Lung (tissue), 12 donors: Measurements from ENCODE around the gene MLLT1. TPM values are rescaled to one million over a fixed set of nuclear protein-coding genes. Genes with fewer than 3 reads are reported as not detected.
A peak's percentile ranks its signal among the peaks of the same experiment; 100 is the strongest.

ENCODE experiments used
- ATAC-seq: fragments of 200-7000 bp; cut with Tn5 transposase; one replicate; pipeline ENCODE4 v1.9.1; 2020; ENCODE audit warnings: moderate number of reproducible peaks; ENCODE audit not compliant: insufficient read depth, low FRiP score
- DNase-seq, 3 donors: peaks; one replicate each; pipeline ENCODE4 v3.0.0-alpha.2; 2013 to 2017
- H3K27ac ChIP-seq, 2 donors: one replicate each; pipeline ENCODE4 v1.5.1; 2013; ENCODE audit warnings: mild to moderate bottlenecking in 2 of 2, moderate library complexity in 2 of 2, control low read depth in 1 of 2, inconsistent platforms in 1 of 2, low read depth in 1 of 2, low read length in 1 of 2
- H3K27me3 ChIP-seq, 3 donors: one replicate each; pipeline ENCODE4 v1.5.1; 2013; ENCODE audit warnings: low read length in 2 of 3; ENCODE audit not compliant: control insufficient read depth in 3 of 3, insufficient read depth in 3 of 3
- H3K36me3 ChIP-seq, 4 donors: one replicate each; pipeline ENCODE4 v1.5.1; 2013; ENCODE audit warnings: low read length in 4 of 4, mild to moderate bottlenecking in 1 of 4, moderate library complexity in 1 of 4; ENCODE audit not compliant: control insufficient read depth in 4 of 4, insufficient read depth in 4 of 4
- H3K4me1 ChIP-seq, 5 donors: one replicate each; pipeline ENCODE4 v1.5.1; 2013; ENCODE audit warnings: low read length in 5 of 5, mild to moderate bottlenecking in 2 of 5, moderate library complexity in 1 of 5; ENCODE audit not compliant: control insufficient read depth in 5 of 5, insufficient read depth in 5 of 5
- H3K4me3 ChIP-seq: one replicate; pipeline ENCODE4 v1.5.1; 2013; ENCODE audit warnings: mild to moderate bottlenecking, control low read depth, moderate library complexity
- H3K9ac ChIP-seq, 2 donors: one replicate each; pipeline ENCODE4 v1.5.1; 2013; ENCODE audit warnings: low read length in 2 of 2, control low read depth in 1 of 2; ENCODE audit not compliant: insufficient read depth in 1 of 2
- H3K9me3 ChIP-seq, 4 donors: one replicate each; pipeline ENCODE4 v1.5.1; 2013; ENCODE audit warnings: low read length in 3 of 4, mild to moderate bottlenecking in 1 of 4, moderate library complexity in 1 of 4; ENCODE audit not compliant: control insufficient read depth in 4 of 4, insufficient read depth in 3 of 4
- WGBS, 2 donors: extraction: QIAGEN DNeasy Blood & Tissue Kit; methylation state at CpG; one replicate each; pipeline ENCODE4 v1.1.7; 2013; 5-methylcytosine and 5-hydroxymethylcytosine counted together
- polyA plus RNA-seq, 2 donors: library from polyadenylated mRNA; stranded (reverse); fragments of 200-250 nt; gene quantifications; one replicate each; pipeline ENCODE4 v1.2.1, GENCODE V29; 2013
- total RNA-seq, 2 donors: library from RNA; depleted of rRNA in 1 of 2; stranded (reverse); fragments of >200 nt in 1 of 2; gene quantifications; one replicate each; pipeline ENCODE4 v1.2.1, GENCODE V29; 2014 to 2021
- TF ChIP-seq, protein P1 (sequence below): IDR thresholded peaks from 2 replicates; pipeline ENCODE4 v1.5.1; 2012; ENCODE audit warnings: mild to moderate bottlenecking; ENCODE audit errors: control extremely low read depth, extremely low read depth
- donor health status: control.
- donor health status: control.
- donor health status: Bipolar disorder and iron deficiency.
- donor health status: healthy.
- donor health status: DM: yes; HTN: yes; CAD: no.

Gene MLLT1
- total and polyA plus RNA-seq, 4 donors: 24.8 to 120 (median 36.2) TPM

GRCh38 chr19:6212403-6213265 lies 67.1 kb downstream of the MLLT1 start:
- no peaks in the 10 kb centered on the region for H3K9me3 ChIP-seq
- H3K4me1 ChIP-seq: peaks cover 4 to 22% (median 6%) of the 10 kb centered on the region in 5 donors
- ATAC-seq (no peak), DNase-seq (no peak)
- H3K36me3 ChIP-seq: peaks cover 0 to 59% (median 10%) of the 10 kb centered on the region in 4 donors
- TF ChIP-seq, protein P1, sequence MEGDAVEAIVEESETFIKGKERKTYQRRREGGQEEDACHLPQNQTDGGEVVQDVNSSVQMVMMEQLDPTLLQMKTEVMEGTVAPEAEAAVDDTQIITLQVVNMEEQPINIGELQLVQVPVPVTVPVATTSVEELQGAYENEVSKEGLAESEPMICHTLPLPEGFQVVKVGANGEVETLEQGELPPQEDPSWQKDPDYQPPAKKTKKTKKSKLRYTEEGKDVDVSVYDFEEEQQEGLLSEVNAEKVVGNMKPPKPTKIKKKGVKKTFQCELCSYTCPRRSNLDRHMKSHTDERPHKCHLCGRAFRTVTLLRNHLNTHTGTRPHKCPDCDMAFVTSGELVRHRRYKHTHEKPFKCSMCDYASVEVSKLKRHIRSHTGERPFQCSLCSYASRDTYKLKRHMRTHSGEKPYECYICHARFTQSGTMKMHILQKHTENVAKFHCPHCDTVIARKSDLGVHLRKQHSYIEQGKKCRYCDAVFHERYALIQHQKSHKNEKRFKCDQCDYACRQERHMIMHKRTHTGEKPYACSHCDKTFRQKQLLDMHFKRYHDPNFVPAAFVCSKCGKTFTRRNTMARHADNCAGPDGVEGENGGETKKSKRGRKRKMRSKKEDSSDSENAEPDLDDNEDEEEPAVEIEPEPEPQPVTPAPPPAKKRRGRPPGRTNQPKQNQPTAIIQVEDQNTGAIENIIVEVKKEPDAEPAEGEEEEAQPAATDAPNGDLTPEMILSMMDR: no peak
- no peaks in the 10 kb centered on the region for H3K27me3 ChIP-seq
- H3K27ac ChIP-seq: no peak overlapping the region
- 96% methylated on average over 53 of the region's 53 CpGs for WGBS, 2 donors
- H3K4me3 ChIP-seq: no peak overlapping the region
- H3K9ac ChIP-seq: no peak overlapping the region

GRCh38 chr19:6211632-6212402 lies 68.0 kb downstream of the MLLT1 start:
- DNase-seq: no peak
- peaks cover 0 to 15% (median 5%) of the 10 kb centered on the region in 5 donors for H3K4me1 ChIP-seq
- peaks cover 0 to 54% (median 10%) of the 10 kb centered on the region in 4 donors for H3K36me3 ChIP-seq
- peak overlapping the region in 1 of 2 donors; percentile 34 for H3K27ac ChIP-seq
- WGBS, 2 donors: 92 to 93% methylated on average over 42 to 43 of the region's 43 CpGs
- TF ChIP-seq, protein P1: no peak
- no peaks in the 10 kb centered on the region for H3K9me3 ChIP-seq
- H3K9ac ChIP-seq: no peak overlapping the region
- no peak overlapping the region for H3K4me3 ChIP-seq
- H3K27me3 ChIP-seq: no peaks in the 10 kb centered on the region
- no peak for ATAC-seq

- Histone ChIP-seq H3K36me3 (peaks cover 0 to 47% (median 10%) of the 10 kb centered on the region in 4 donors), H3K4me1 (peaks cover 0 to 11% (median 5%) of the 10 kb centered on the region in 5 donors), H3K27me3 (no peaks in the 10 kb centered on the region), H3K9me3 (peaks cover 0 to 1% (median 0%) of the 10 kb centered on the region in 4 donors), H3K9ac (no peak overlapping the region), H3K4me3 (no peak overlapping the region), H3K27ac (peak overlapping the region in 1 of 2 donors; percentile 34)
- TF ChIP-seq, protein P1: no peak
- ATAC-seq: no peak
- no peak for DNase-seq
- WGBS, 2 donors: 73 to 82% methylated on average over 29 to 32 of the region's 32 CpGs
These were observed 68.8 kb downstream of the MLLT1 start for GRCh38 chr19:6210721-6211600.
